Breast epithelium (tissue), 4 donors: ENCODE data around the gene SEC24A. TPM values are rescaled to one million over a fixed set of nuclear protein-coding genes. Genes with fewer than 3 reads are reported as not detected.
"Not testable (repeated sequence)": the region's sequence is repeated elsewhere in the genome, so short reads cannot be mapped to it uniquely, and the experiment has no call there.

Experiments used
- DNase-seq, 2 donors: peaks; one replicate each; pipeline ENCODE4 v3.0.0-alpha.2; 2019; ENCODE audit warnings: low spot score in 2 of 2
- H3K27ac ChIP-seq, 2 donors: fragments of 200-600 bp; sonication (generic) in 1 of 2; one replicate each; pipeline ENCODE4 v1.5.1; 2016 to 2019; ENCODE audit warnings: mild to moderate bottlenecking in 1 of 2
- H3K27me3 ChIP-seq, 2 donors: fragments of 200-600 bp; sonication (generic) in 1 of 2; one replicate each; pipeline versions ENCODE4 v1.5.1 to v1.6.0; 2017 to 2019; ENCODE audit warnings: control low read depth in 1 of 2, mild to moderate bottlenecking in 1 of 2
- H3K36me3 ChIP-seq: fragments of 200-600 bp; one replicate; pipeline ENCODE4 v1.5.1; 2019
- H3K4me1 ChIP-seq, 2 donors: fragments of 200-600 bp; sonication (generic); one replicate each; pipeline ENCODE4 v1.5.1; 2016 to 2019; ENCODE audit warnings: control low read depth in 1 of 2
- H3K4me3 ChIP-seq, 3 donors: fragments of 200-600 bp; sonication (generic); 1 replicate in 2 of 3; 2 replicates in 1 of 3; pipeline ENCODE4 v1.5.1; 2016 to 2019; ENCODE audit warnings: mild to moderate bottlenecking in 3 of 3, moderate library complexity in 2 of 3
- H3K9me3 ChIP-seq, 2 donors: fragments of 200-600 bp; sonication (generic) in 1 of 2; one replicate each; pipeline ENCODE4 v1.5.1; 2016 to 2019; ENCODE audit warnings: control low read depth in 1 of 2
- CTCF ChIP-seq, 3 donors: fragments of 450-650 bp; IDR thresholded peaks; one replicate each; pipeline ENCODE4 v1.5.1; 2016 to 2017; ENCODE audit warnings: antibody characterized with exemption in 3 of 3, mild to moderate bottlenecking in 3 of 3, moderate library complexity in 3 of 3
- POLR2A ChIP-seq: fragments of 450-650 bp; IDR thresholded peaks from one replicate; pipeline ENCODE4 v1.6.1; 2016; ENCODE audit warnings: antibody characterized with exemption, mild to moderate bottlenecking, moderate library complexity
- POLR2AphosphoS5 ChIP-seq, 3 donors: sonication (generic); formaldehyde crosslinking; IDR thresholded peaks; one replicate each; pipeline ENCODE4 v1.6.1; 2017; ENCODE audit warnings: antibody characterized with exemption in 3 of 3
- intact Hi-C: fragments of 100-400 bp; cut with DNase I; formaldehyde crosslinking; loops from one replicate; pipeline ENCODE4 v1.15.1; 2023; ENCODE audit warnings: low total_unique reads
- total RNA-seq, 3 donors: library from RNA; depleted of rRNA; stranded (reverse); fragments of >200 nt; gene quantifications; one replicate each; pipeline ENCODE4 v1.1.0, GENCODE V29; 2016

SEC24A gene
- total RNA-seq, 3 donors from 2014 or later: 15.0 to 25.0 (median 21.6) TPM

GRCh38 chr5:134742134-134742533, 93.5 kb downstream of the SEC24A start:
- intact Hi-C loops: no loop called here
- peaks cover 4 to 7% of the 10 kb centered on the region in 2 donors for H3K4me1 ChIP-seq
- no peak for DNase-seq
- TF ChIP-seq POLR2AphosphoS5 (IDR thresholded peaks at IDR 0.05) (no peak), POLR2A (no peak), CTCF (IDR thresholded peaks at IDR 0.05) (no peak)
- H3K27me3 ChIP-seq: no peaks in the 10 kb centered on the region
- H3K27ac ChIP-seq: no peak overlapping the region
- no peak overlapping the region for H3K4me3 ChIP-seq
- no peaks in the 10 kb centered on the region for H3K36me3 ChIP-seq
- no peaks in the 10 kb centered on the region for H3K9me3 ChIP-seq

- TF ChIP-seq POLR2AphosphoS5 (IDR thresholded peaks at IDR 0.05): no peak
- no peak for TF ChIP-seq POLR2A
- no peak for TF ChIP-seq CTCF (IDR thresholded peaks at IDR 0.05)
- no peak for DNase-seq
- Histone ChIP-seq H3K4me3 (no peak overlapping the region), H3K27ac (no peak overlapping the region), H3K9me3 (no peaks in the 10 kb centered on the region), H3K36me3 (no peaks in the 10 kb centered on the region), H3K4me1 (no peaks in the 10 kb centered on the region), H3K27me3 (no peaks in the 10 kb centered on the region)
- intact Hi-C loops: loop anchor here (5.0 kb wide), 1 partner anchor 422 kb away; no protein-coding TSS in a partner anchor
Observed at GRCh38 chr5:134749415-134749814, 100.8 kb downstream of the SEC24A start.

GRCh38 chr5:134758176-134758503, 109.6 kb downstream of the SEC24A start:
- H3K36me3 ChIP-seq: no peaks in the 10 kb centered on the region
- DNase-seq: no peak
- H3K4me3 ChIP-seq: peak overlapping the region; percentile 74 to 96 (median 81)
- peak overlapping the region; percentile 50 to 71 for H3K27ac ChIP-seq
- TF ChIP-seq POLR2A: no peak
- TF ChIP-seq CTCF (IDR thresholded peaks at IDR 0.05): no peak
- TF ChIP-seq POLR2AphosphoS5 (IDR thresholded peaks at IDR 0.05): no peak
- intact Hi-C loops: no loop called here
- H3K27me3 ChIP-seq: no peaks in the 10 kb centered on the region
- H3K4me1 ChIP-seq: peaks cover 0 to 13% of the 10 kb centered on the region in 2 donors
- no peaks in the 10 kb centered on the region for H3K9me3 ChIP-seq

DNA sequence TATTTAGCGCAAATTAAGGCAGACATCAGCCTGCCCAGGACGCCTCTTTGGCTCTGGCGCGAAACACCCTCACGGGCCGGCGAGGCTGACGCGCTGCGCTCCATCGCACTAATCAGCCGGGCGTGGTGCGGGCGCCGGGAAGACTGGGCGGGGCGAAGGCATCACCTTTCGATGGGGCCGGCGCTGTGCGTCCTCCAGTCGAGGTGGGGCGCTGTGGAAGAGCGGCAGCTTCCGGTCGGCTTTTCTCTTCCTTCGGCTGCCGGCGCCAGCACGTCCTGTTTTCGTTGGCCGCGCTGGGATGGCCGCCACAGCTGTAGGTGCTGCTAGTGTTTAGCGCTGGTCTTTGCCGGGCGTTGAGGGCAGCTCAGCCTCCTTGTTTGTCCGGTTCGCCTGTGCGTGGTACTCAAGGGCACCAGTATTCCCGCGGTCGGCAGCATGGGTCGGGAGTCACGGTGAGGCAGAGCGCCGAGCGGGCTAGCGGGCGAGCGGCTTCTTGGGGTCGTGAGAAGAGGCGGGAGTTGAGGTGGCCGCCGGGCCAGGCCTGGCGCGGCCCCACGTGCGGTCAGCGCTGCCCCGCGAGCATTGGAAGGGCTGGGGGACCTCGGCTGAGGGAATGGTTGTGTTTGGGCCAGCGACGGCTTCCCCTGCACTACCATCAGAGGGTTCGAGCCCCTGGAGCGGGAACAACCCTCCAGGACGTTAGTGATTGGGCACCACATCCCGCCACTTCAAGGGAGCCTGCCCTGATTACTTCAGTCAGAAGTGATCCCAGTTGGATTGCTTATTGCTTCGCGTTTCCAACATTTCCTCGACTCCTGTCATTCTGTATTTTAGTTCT, 110.1 kb downstream of the SEC24A start, which contains the start of gene DDX46:
Gene DDX46, plus strand, starts transcription at position 276 of the 838 bp plus-strand sequence. Its CDS starts 160 bp downstream, at position 436.
- peak within 1 kb of the TSS; percentile 50 to 71 for H3K27ac ChIP-seq
- H3K4me3 ChIP-seq: peak within 1 kb of the TSS; percentile 74 to 96 (median 81)
- intact Hi-C loops: no loop called here
- TF ChIP-seq POLR2A: no peak
- peak in 2 of 3 donors; percentile 43 to 55 for TF ChIP-seq CTCF (IDR thresholded peaks at IDR 0.05)
- peak; percentile 33 to 48 (median 40) for TF ChIP-seq POLR2AphosphoS5 (IDR thresholded peaks at IDR 0.05)
- peaks cover 0 to 13% of the 10 kb centered on the region in 2 donors for H3K4me1 ChIP-seq
- H3K9me3 ChIP-seq: no peaks in the 10 kb centered on the region
- DNase-seq: peak; percentile 84 to 91
- no peaks in the 10 kb centered on the region for H3K36me3 ChIP-seq
- no peaks in the 10 kb centered on the region for H3K27me3 ChIP-seq

- H3K4me3 ChIP-seq, H3K9me3 ChIP-seq, H3K4me1 ChIP-seq, intact Hi-C loops, H3K27me3 ChIP-seq, H3K27ac ChIP-seq, DNase-seq, H3K36me3 ChIP-seq: not testable (repeated sequence)
Observed at GRCh38 chr5:134767528-134768291, 119.1 kb downstream of the SEC24A start.
